Parathyroid adenoma (tissue), 2 donors: ENCODE results near the gene ALOX12B.

Experiments
- H2AFZ ChIP-seq: fragments of 300-600 bp; sonication (generic); one replicate; pipeline ENCODE4 v1.7.0; 2017; ENCODE audit warnings: antibody characterized with exemption, mild to moderate bottlenecking
- H3K27ac ChIP-seq: fragments of 300-600 bp; sonication (generic); one replicate; pipeline ENCODE4 v1.7.0; 2017
- H3K27me3 ChIP-seq: fragments of 300-600 bp; sonication (generic); one replicate; pipeline ENCODE4 v1.7.0; 2017; ENCODE audit warnings: low read length; ENCODE audit not compliant: control insufficient read depth, insufficient read depth
- H3K36me3 ChIP-seq: fragments of 300-600 bp; sonication (generic); one replicate; pipeline ENCODE4 v1.7.0; 2017; ENCODE audit warnings: low read length; ENCODE audit not compliant: control insufficient read depth, insufficient read depth
- H3K4me1 ChIP-seq: fragments of 300-600 bp; sonication (generic); one replicate; pipeline ENCODE4 v1.7.0; 2017; ENCODE audit warnings: control low read depth
- H3K4me2 ChIP-seq: fragments of 300-600 bp; sonication (generic); one replicate; pipeline ENCODE4 v1.7.0; 2017; ENCODE audit warnings: low read length
- H3K4me3 ChIP-seq: fragments of 300-600 bp; sonication (generic); one replicate; pipeline ENCODE4 v1.7.0; 2017; ENCODE audit warnings: low read depth, low read length
- H3K79me2 ChIP-seq: fragments of 300-600 bp; sonication (generic); one replicate; pipeline ENCODE4 v1.7.0; 2017; ENCODE audit warnings: control low read depth
- H3K9ac ChIP-seq: fragments of 300-600 bp; sonication (generic); one replicate; pipeline ENCODE4 v1.7.0; 2017; ENCODE audit warnings: mild to moderate bottlenecking
- H3K9me3 ChIP-seq: fragments of 300-600 bp; sonication (generic); one replicate; pipeline ENCODE4 v1.7.0; 2017; ENCODE audit warnings: low read length; ENCODE audit not compliant: control insufficient read depth
- CTCF ChIP-seq: fragments of 300-600 bp; sonication (generic); IDR thresholded peaks from one replicate; pipeline ENCODE4 v1.7.0; 2017; ENCODE audit warnings: antibody characterized with exemption, mild to moderate bottlenecking
- donor health status: primary hyperparathyroidism.

The ALOX12B gene

GRCh38 chr17:8075574-8076342 is 11.8 kb downstream of the ALOX12B start:
- no peak overlapping the region for H3K27ac ChIP-seq
- H3K9me3 ChIP-seq = no peaks in the 10 kb centered on the region
- no peak overlapping the region for H3K4me2 ChIP-seq
- no peaks in the 10 kb centered on the region for H3K36me3 ChIP-seq
- peaks cover 7% of the 10 kb centered on the region for H3K27me3 ChIP-seq
- H3K9ac ChIP-seq = no peak overlapping the region
- H3K4me1 ChIP-seq = peaks cover 4% of the 10 kb centered on the region
- TF ChIP-seq CTCF = no peak
- no peak overlapping the region for H2AFZ ChIP-seq
- H3K79me2 ChIP-seq = no peaks in the 10 kb centered on the region
- no peak overlapping the region for H3K4me3 ChIP-seq

DNA sequence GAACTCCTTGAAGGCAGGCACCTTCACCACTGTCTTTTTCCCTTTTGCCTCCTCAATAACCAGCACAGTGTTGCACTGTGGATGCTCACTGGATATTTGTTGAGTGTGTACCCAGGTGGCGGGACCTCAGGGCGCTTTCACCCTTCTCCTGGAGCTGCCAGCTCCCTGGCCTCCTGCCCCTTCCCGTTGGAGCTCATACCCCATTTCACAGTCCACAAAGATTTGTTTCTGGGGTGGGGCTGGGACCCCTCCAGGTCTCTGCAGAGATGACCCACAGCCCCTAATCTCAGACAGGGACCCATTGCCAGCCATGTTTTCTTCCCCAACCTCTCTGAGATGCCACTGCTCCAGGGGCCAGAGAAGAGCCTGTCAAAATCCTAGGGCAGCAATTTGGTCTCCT is 12.4 kb downstream of the ALOX12B start:
- no peak overlapping the region for H3K27ac ChIP-seq
- no peak overlapping the region for H3K4me3 ChIP-seq
- H3K4me2 ChIP-seq = no peak overlapping the region
- H3K9me3 ChIP-seq = no peaks in the 10 kb centered on the region
- no peaks in the 10 kb centered on the region for H3K79me2 ChIP-seq
- no peak overlapping the region for H3K9ac ChIP-seq
- H2AFZ ChIP-seq = no peak overlapping the region
- no peak for TF ChIP-seq CTCF
- no peaks in the 10 kb centered on the region for H3K36me3 ChIP-seq
- peaks cover 4% of the 10 kb centered on the region for H3K4me1 ChIP-seq
- peaks cover 7% of the 10 kb centered on the region for H3K27me3 ChIP-seq

DNA sequence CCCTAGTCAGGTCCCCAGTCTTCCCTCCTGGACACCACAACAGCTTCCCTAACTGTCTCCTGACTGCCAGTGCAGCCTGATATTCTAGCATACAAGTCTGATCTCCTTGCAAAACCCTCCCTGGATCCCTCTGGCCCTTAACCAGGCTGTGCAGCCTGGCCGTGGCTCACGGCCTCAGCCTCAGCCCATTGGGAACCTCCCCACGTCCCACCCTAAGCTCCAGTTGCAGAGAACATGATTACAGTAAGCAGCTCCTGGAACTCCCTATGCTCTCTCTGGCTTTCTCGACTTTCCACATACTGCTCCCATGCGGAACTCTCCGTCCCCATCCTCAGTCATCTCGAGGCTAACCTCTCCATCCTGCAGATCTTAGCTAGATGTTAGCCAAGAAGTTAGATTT is 13.0 kb downstream of the ALOX12B start:
- no peak for TF ChIP-seq CTCF
- H3K9ac ChIP-seq = no peak overlapping the region
- H3K4me3 ChIP-seq = no peak overlapping the region
- no peaks in the 10 kb centered on the region for H3K36me3 ChIP-seq
- no peaks in the 10 kb centered on the region for H3K79me2 ChIP-seq
- no peak overlapping the region for H3K27ac ChIP-seq
- no peak overlapping the region for H2AFZ ChIP-seq
- H3K4me1 ChIP-seq = peaks cover 4% of the 10 kb centered on the region
- peaks cover 7% of the 10 kb centered on the region for H3K27me3 ChIP-seq
- H3K4me2 ChIP-seq = no peak overlapping the region
- H3K9me3 ChIP-seq = no peaks in the 10 kb centered on the region

- Histone ChIP-seq H3K9me3 (no peaks in the 10 kb centered on the region), H3K9ac (no peak overlapping the region), H3K27ac (no peak overlapping the region), H3K79me2 (no peaks in the 10 kb centered on the region), H3K36me3 (no peaks in the 10 kb centered on the region), H3K4me3 (no peak overlapping the region), H3K4me2 (peak overlapping the region; percentile 37), H3K27me3 (peaks cover 7% of the 10 kb centered on the region), H3K4me1 (peaks cover 4% of the 10 kb centered on the region), H2AFZ (peak overlapping the region; percentile 41)
- peak; percentile 88 for TF ChIP-seq CTCF
These were observed 13.7 kb downstream of the ALOX12B start for GRCh38 chr17:8073627-8074484.
